Activated B cell treated with CpG ODN at 0.5 μM for 24 hours (primary cell): ENCODE data around the gene CCDC177. TPM values are rescaled to one million over a fixed set of nuclear protein-coding genes. Genes with fewer than 3 reads are reported as not detected.

Experiments used
- ATAC-seq: fragments of 200-7000 bp; cut with Tn5 transposase; one replicate; pipeline ENCODE4 v1.10.0; 2021; ENCODE audit warnings: low read depth, mild to moderate bottlenecking, moderate library complexity
- CTCF ChIA-PET: fragments of 350-600 bp; sonication (Branson Sonifier 250); formaldehyde crosslinking; loops from one replicate; lab custom pipeline; 2021; ENCODE audit warnings: antibody characterized with exemption; lab: Charles Lee
- POLR2A ChIA-PET: fragments of 350-600 bp; sonication (Branson Sonifier 250); formaldehyde crosslinking; loops from one replicate; lab custom pipeline; 2021; ENCODE audit warnings: antibody characterized with exemption; lab: Charles Lee
- DNase-seq: peaks from one replicate; pipeline ENCODE4 v3.0.0; 2022
- H3K27ac Mint-ChIP-seq: one replicate; pipeline ENCODE4 v1.8.0; 2020; ENCODE audit warnings: mixed read lengths
- H3K27me3 Mint-ChIP-seq: one replicate; pipeline ENCODE4 v1.8.0; 2021; ENCODE audit warnings: mixed read lengths
- H3K36me3 Mint-ChIP-seq: one replicate; pipeline ENCODE4 v1.8.0; 2021; ENCODE audit warnings: low read depth, mixed read lengths
- H3K4me1 Mint-ChIP-seq: one replicate; pipeline ENCODE4 v1.8.0; 2021; ENCODE audit warnings: mixed read lengths
- H3K4me3 Mint-ChIP-seq: one replicate; pipeline ENCODE4 v1.8.0; 2020; ENCODE audit warnings: mild to moderate bottlenecking, mixed read lengths
- H3K9me3 Mint-ChIP-seq: one replicate; pipeline ENCODE4 v1.8.0; 2020; ENCODE audit warnings: mixed read lengths
- intact Hi-C: fragments of 100-400 bp; cut with micrococcal nuclease; formaldehyde crosslinking; loops from one replicate; pipeline ENCODE4 v1.15.1; 2024
- total RNA-seq: library from RNA; stranded (reverse); gene quantifications from 2 replicates; pipeline ENCODE4 v1.2.3, GENCODE V29; 2022
- TF ChIP-seq, protein P1 (sequence below): fragments of 200-600 bp; IDR thresholded peaks from one replicate; pipeline ENCODE4 v1.8.0; 2022; ENCODE audit warnings: antibody characterized with exemption, mild to moderate bottlenecking

Gene CCDC177
- total RNA-seq, 1 donor from 2014 or later: not detected

GRCh38 chr14:69574954-69575295, 254 bp upstream of the CCDC177 start:
- Mint-ChIP-seq H3K36me3 (no peaks in the 10 kb centered on the region), H3K27me3 (peaks cover 33% of the 10 kb centered on the region), H3K9me3 (no peaks in the 10 kb centered on the region), H3K4me3 (peak overlapping the region; percentile 85), H3K27ac (no peak overlapping the region), H3K4me1 (peaks cover 13% of the 10 kb centered on the region)
- intact Hi-C loops: loop anchor here (1.0 kb wide), 4 partner anchors 115 to 446 kb away; no protein-coding TSS in a partner anchor
- TF ChIP-seq, protein P1, sequence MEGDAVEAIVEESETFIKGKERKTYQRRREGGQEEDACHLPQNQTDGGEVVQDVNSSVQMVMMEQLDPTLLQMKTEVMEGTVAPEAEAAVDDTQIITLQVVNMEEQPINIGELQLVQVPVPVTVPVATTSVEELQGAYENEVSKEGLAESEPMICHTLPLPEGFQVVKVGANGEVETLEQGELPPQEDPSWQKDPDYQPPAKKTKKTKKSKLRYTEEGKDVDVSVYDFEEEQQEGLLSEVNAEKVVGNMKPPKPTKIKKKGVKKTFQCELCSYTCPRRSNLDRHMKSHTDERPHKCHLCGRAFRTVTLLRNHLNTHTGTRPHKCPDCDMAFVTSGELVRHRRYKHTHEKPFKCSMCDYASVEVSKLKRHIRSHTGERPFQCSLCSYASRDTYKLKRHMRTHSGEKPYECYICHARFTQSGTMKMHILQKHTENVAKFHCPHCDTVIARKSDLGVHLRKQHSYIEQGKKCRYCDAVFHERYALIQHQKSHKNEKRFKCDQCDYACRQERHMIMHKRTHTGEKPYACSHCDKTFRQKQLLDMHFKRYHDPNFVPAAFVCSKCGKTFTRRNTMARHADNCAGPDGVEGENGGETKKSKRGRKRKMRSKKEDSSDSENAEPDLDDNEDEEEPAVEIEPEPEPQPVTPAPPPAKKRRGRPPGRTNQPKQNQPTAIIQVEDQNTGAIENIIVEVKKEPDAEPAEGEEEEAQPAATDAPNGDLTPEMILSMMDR: no peak
- ChIA-PET CTCF (interaction anchor here (0.6 to 4.1 kb wide), 9 partner anchors 9 to 446 kb away, joined by 3 to 54 read pairs (median 4); no protein-coding TSS in a partner anchor), POLR2A (no interaction called here)
- ATAC-seq (no peak), DNase-seq (no peak)

- ATAC-seq (no peak), DNase-seq (no peak)
- Mint-ChIP-seq H3K9me3 (no peaks in the 10 kb centered on the region), H3K27ac (no peak overlapping the region), H3K4me3 (peak overlapping the region; percentile 85), H3K27me3 (peaks cover 44% of the 10 kb centered on the region), H3K4me1 (peaks cover 13% of the 10 kb centered on the region), H3K36me3 (no peaks in the 10 kb centered on the region)
- ChIA-PET POLR2A (interaction anchor here (0.6 kb wide), 1 partner anchor 41 kb away, joined by 3 read pairs; no protein-coding TSS in a partner anchor), CTCF (interaction anchor here (0.8 to 4.1 kb wide), 4 partner anchors 19 to 332 kb away, joined by 4 to 54 read pairs (median 6); no protein-coding TSS in a partner anchor)
- TF ChIP-seq, protein P1: no peak
- intact Hi-C loops: loop anchor here (1.0 kb wide), 4 partner anchors 114 to 445 kb away; no protein-coding TSS in a partner anchor
These were observed 824 bp downstream of the CCDC177 start for GRCh38 chr14:69573831-69574262.

- Mint-ChIP-seq H3K4me1 (peaks cover 13% of the 10 kb centered on the region), H3K36me3 (no peaks in the 10 kb centered on the region), H3K27me3 (peaks cover 47% of the 10 kb centered on the region), H3K27ac (no peak overlapping the region), H3K4me3 (peak overlapping the region; percentile 85), H3K9me3 (no peaks in the 10 kb centered on the region)
- ATAC-seq (no peak), DNase-seq (no peak)
- intact Hi-C loops: no loop called here
- CTCF ChIA-PET: interaction anchor here (1.0 to 4.1 kb wide), 3 partner anchors 113 to 331 kb away, joined by 5 to 54 read pairs (median 8); no protein-coding TSS in a partner anchor
- TF ChIP-seq, protein P1: no peak
- POLR2A ChIA-PET: no interaction called here
These were observed 1.4 kb downstream of the CCDC177 start for GRCh38 chr14:69573205-69573830.

GRCh38 chr14:69572841-69573135, 1.9 kb downstream of the CCDC177 start:
- TF ChIP-seq, protein P1: no peak
- Mint-ChIP-seq H3K4me3 (peak overlapping the region; percentile 15), H3K27me3 (peaks cover 51% of the 10 kb centered on the region), H3K36me3 (no peaks in the 10 kb centered on the region), H3K27ac (no peak overlapping the region), H3K9me3 (no peaks in the 10 kb centered on the region), H3K4me1 (peaks cover 13% of the 10 kb centered on the region)
- intact Hi-C loops: no loop called here
- CTCF ChIA-PET: interaction anchor here (2.6 kb wide), 1 partner anchor 330 kb away, joined by 7 read pairs; no protein-coding TSS in a partner anchor
- DNase-seq (no peak), ATAC-seq (no peak)
- POLR2A ChIA-PET: no interaction called here

GRCh38 chr14:69572030-69572840, 2.4 kb downstream of the CCDC177 start:
- ATAC-seq (no peak), DNase-seq (no peak)
- TF ChIP-seq, protein P1: no peak
- POLR2A ChIA-PET: no interaction called here
- no peak overlapping the region for H3K27ac Mint-ChIP-seq
- intact Hi-C loops: no loop called here
- peaks cover 56% of the 10 kb centered on the region for H3K27me3 Mint-ChIP-seq
- H3K4me1 Mint-ChIP-seq: peaks cover 13% of the 10 kb centered on the region
- H3K9me3 Mint-ChIP-seq: no peaks in the 10 kb centered on the region
- no peaks in the 10 kb centered on the region for H3K36me3 Mint-ChIP-seq
- peak overlapping the region; percentile 15 for H3K4me3 Mint-ChIP-seq
- CTCF ChIA-PET: interaction anchor here (2.6 kb wide), 1 partner anchor 329 kb away, joined by 7 read pairs; no protein-coding TSS in a partner anchor
